PFSK-1 (cell line): ENCODE data around the gene MGAT4C. TPM values are rescaled to one million over a fixed set of nuclear protein-coding genes. Genes with fewer than 3 reads are reported as not detected.
A peak's percentile ranks its signal among the peaks of the same experiment; 100 is the strongest.

Source experiments
- FOXP2 ChIP-seq: optimal IDR thresholded peaks from 2 replicates; pipeline ENCODE3; 2011; ENCODE audit warnings: borderline replicate concordance, control low read depth, inconsistent platforms; ENCODE audit not compliant: insufficient read depth; ENCODE audit errors: extremely low read length, extremely low read depth
- POLR2AphosphoS5 ChIP-seq: IDR thresholded peaks from 2 replicates; pipeline ENCODE4 v1.6.1; 2012; ENCODE audit warnings: low read depth, mild to moderate bottlenecking, control low read depth, low read length, moderate library complexity
- REST ChIP-seq, 2 experiments: IDR thresholded peaks; 2 replicates each; pipeline versions ENCODE4 v1.6.1 to v1.8.0; 2011 to 2012; ENCODE audit warnings: low read depth in 2 of 2, low read length in 2 of 2, control low read depth in 1 of 2, inconsistent platforms in 1 of 2, mild to moderate bottlenecking in 1 of 2, moderate library complexity in 1 of 2; ENCODE audit not compliant: insufficient read depth in 1 of 2
- SIN3A ChIP-seq: IDR thresholded peaks from 2 replicates; pipeline ENCODE4 v1.6.1; 2012; ENCODE audit warnings: mild to moderate bottlenecking, low read length, moderate library complexity, borderline replicate concordance; ENCODE audit not compliant: insufficient read depth
- TAF1 ChIP-seq: IDR thresholded peaks from 2 replicates; pipeline ENCODE4 v1.6.1; 2012; ENCODE audit warnings: low read length, control low read depth, borderline replicate concordance; ENCODE audit not compliant: insufficient read depth
- polyA plus RNA-seq: library from polyadenylated mRNA; unstranded; fragments of >200 nt; gene quantifications from one replicate; pipeline ENCODE4 v1.2.1, GENCODE V29; 2012; ENCODE audit warnings: low read depth, missing spikeins; ENCODE audit not compliant: insufficient read length

The MGAT4C gene
- polyA plus RNA-seq: 0.34 TPM

DNA sequence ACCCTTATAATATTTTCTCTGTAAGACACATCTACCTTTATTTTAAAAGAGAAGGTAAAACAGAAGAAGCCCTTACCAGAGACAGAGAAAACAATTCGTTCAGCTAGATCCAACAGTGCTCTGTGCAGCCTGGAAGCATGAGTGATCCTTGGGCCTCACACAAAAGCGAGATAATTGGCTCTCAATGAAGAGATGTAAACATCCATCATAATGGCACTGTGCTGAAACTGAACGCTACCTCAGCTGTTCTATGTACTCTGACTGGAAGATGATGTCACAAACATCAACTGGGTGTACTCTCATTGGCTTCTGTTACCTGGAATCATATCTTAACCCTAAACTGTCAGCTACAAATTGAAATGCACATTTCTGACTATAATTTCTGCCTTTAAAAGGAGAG lies at the start of gene MGAT4C:
Gene MGAT4C (minus strand): TSS at position 229 of the 400 bp plus-strand sequence.
- no peak for TF ChIP-seq TAF1
- peak; percentile 81; the same call in 1 of the 2 replicates for TF ChIP-seq SIN3A
- peak; percentile 85 for TF ChIP-seq FOXP2

DNA sequence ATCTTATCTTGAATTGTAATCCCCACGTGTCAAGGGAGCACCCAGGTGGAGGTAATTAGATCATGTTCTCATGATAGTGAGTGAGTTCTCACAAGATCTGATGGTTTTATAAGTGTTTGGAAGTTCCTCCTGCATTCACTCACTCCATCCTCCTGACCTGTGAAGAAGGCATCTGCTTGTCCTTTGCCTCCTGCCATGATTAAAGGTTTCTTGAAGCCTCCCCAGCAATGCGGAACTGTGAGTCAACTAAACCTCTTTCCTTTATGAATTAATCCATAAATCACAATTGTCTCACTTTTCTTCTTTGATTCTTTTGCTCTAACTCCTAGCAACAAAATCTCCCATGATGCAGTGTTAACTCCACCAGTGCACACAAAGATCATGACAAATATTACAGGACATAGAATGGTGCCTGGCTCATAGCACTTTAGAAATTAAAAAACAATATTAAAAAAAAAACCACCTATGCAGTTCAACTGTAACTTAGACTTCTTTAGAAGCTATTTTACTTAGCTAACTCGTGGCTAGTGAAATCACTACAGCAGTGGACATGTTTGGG lies 37.6 kb upstream of the MGAT4C start:
- no peak for TF ChIP-seq TAF1
- no peak for TF ChIP-seq FOXP2
- no peak for TF ChIP-seq POLR2AphosphoS5
- no peak for TF ChIP-seq SIN3A
- no peak for TF ChIP-seq REST (IDR thresholded peaks at IDR 0.05; ENCODE audit: insufficient read depth in 1 of 2, low read depth in 2 of 2, low read length in 2 of 2)

DNA sequence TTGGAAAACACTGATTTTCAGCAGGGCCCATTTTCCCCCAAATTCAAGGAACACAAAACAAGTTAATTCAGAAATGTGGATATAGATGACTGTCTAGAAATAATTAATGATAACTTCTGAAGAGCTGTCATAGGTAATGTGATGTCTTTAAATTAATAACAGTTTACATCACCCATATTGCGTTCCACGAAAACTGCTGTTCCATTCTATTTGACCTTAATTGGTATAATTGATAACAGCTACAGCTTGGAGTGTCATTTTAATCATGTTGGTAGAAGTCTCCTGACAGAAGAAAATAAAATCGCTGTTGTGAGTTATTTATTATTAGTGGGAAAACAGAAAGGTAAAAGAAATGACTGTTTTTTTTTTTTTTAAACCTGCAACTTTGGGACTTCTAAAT lies 36.3 kb upstream of the MGAT4C start:
- TF ChIP-seq SIN3A (no peak), FOXP2 (no peak), TAF1 (no peak), POLR2AphosphoS5 (no peak), REST (IDR thresholded peaks at IDR 0.05; ENCODE audit: insufficient read depth in 1 of 2, low read depth in 2 of 2, low read length in 2 of 2) (no peak)

DNA sequence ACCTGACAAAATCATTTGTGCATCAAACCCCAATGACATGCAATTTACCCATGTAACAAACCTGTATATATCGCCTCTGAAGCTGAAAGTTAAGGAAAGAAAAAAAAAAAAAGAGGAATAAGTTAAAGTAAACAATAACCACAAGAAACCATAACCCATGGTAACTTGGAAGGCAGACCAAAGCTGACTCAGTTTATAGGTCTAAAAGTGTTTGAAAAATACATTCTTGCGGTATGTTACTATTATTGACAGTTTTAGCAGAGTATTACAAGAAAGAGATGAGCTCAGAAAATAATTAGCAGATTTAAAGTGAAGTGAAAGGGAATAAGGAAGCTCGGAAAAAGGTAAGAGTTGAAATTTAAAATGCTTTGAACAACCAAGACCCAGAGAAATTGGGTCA lies 34.4 kb upstream of the MGAT4C start:
- no peak for TF ChIP-seq POLR2AphosphoS5
- TF ChIP-seq REST (IDR thresholded peaks at IDR 0.05; ENCODE audit: insufficient read depth in 1 of 2, low read depth in 2 of 2, low read length in 2 of 2): no peak
- no peak for TF ChIP-seq TAF1
- TF ChIP-seq SIN3A: no peak
- no peak for TF ChIP-seq FOXP2

DNA sequence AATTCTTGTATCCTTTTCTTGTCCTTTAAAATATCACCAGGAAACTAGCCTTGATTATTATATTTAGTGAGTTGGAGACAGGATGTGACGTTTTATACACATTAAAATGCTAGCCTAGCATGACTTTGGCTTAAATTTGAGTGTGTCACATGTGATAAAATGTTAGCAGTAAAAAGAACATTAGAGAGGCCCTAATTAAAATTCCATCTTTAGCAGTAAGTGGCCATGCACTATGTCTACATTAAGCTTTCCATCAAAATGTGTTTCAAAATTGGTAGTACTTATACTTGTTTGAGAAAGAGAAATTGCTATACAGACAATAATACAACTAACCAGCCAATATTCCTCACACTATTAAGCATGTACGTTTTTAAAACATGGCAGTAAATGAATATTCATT lies 29.9 kb upstream of the MGAT4C start:
- TF ChIP-seq SIN3A: no peak
- no peak for TF ChIP-seq FOXP2
- no peak for TF ChIP-seq POLR2AphosphoS5
- TF ChIP-seq REST (IDR thresholded peaks at IDR 0.05; ENCODE audit: insufficient read depth in 1 of 2, low read depth in 2 of 2, low read length in 2 of 2): no peak
- TF ChIP-seq TAF1: no peak
